Left ventricle myocardium superior (tissue), 1 donor: Measurements from ENCODE around the gene RPH3AL. TPM values are rescaled to one million over a fixed set of nuclear protein-coding genes. Genes with fewer than 3 reads are reported as not detected.
A peak's percentile ranks its signal among the peaks of the same experiment; 100 is the strongest.
"Not testable (repeated sequence)": the region's sequence is repeated elsewhere in the genome, so short reads cannot be mapped to it uniquely, and the experiment has no call there.

Experiments used
- ATAC-seq: fragments of 200-7000 bp; cut with Tn5 transposase; one replicate; pipeline ENCODE4 v1.9.1; 2020; ENCODE audit warnings: mild to moderate bottlenecking, moderate library complexity
- DNase-seq: peaks from one replicate; pipeline ENCODE4 v3.0.0-alpha.2; 2020
- intact Hi-C: fragments of 100-400 bp; cut with micrococcal nuclease; formaldehyde crosslinking; loops from one replicate; pipeline ENCODE4 v1.11.0; 2022
- total RNA-seq: library from RNA; stranded (reverse); fragmentation: NEBNext Ultra II Directional; extraction: Animal tissue kit (Norgen Biotek cat#: 25700); gene quantifications from one replicate; pipeline ENCODE4 v1.2.1, GENCODE V29; 2021
- donor health status: DM: no; HTN: yes; CAD: no; lungs with severe emphysema.

The RPH3AL gene
- total RNA-seq, 1 donor from 2014 or later: 3.8 TPM

DNA sequence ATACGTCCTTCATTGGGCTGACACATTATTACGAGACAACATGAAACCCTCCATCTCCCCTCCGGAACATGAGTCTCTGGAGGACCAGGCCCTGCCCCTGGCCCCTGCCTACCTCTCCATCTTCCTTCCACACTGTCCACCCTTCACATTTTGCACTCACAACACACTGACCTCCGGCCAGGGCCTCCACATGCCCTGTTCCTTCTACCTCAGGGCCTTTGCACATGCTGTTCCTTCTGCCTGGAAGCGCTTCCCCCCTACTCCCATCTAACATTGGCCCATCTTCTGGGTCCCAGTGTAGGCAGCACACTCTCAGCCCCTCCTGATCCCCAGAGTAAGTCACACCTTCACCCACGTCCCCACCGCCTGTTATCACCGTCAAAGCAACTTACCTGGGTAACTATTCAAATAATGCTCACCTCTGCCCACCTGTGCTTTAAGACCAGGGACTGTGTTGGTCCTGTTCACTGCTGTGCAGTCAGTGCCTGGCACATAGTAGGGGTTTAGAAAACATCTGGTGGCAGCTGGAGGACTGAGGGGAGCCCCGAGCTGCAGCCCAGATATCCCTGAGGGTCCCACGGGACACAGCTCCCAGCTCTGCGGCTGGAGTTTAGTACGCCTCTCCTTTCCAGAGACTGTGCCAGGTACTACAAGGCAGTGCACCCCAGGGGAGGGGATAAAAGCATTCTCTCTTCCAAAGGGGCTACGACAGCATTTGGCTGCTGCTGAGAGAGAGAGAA, 27.2 kb downstream of the RPH3AL start:
- intact Hi-C loops: no loop called here
- ATAC-seq (no peak), DNase-seq (no peak)

DNA sequence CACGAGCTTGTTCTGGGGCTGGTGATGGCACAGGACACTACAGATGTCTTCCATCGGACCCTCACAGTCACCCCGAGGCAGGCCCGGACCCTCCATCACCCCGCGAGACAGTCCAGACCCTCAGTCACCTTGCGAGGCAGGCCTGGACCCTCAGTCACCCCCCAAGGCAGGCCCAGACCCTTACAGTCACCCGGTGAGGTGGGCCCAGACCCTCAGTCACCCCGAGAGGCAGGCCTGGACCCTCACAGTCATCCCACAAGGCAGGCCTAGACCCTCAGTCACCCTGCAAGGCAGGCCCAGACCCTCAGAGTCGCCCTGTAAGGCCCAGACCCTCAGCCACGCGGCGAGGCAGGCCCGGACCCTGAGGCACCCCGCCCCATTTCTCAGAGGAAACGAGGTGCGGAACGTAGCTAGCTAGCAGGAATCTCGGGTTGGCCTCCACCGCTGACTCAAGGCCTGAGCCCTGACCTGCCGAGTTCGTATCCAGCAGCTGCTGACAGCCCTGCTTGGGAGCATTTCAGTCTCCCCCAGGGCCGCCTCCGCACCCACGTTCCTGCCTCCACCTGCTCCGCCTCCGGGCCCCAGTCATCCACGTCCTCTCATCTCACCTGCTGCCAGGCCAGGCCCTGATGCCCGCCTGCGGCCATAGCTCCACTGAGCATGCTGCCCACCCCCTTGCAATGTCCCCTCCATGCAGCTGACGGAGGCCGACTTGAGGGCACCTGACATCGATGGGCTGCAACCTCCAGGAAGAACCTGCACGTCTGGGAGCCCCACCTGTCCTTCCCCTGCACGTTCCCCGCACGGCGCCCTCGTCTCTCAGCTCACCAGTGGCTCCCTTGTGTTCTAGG, 28.7 kb downstream of the RPH3AL start:
- intact Hi-C loops: no loop called here
- no peak for ATAC-seq
- DNase-seq: peak; percentile 19

- intact Hi-C loops: no loop called here
- ATAC-seq: no peak
These were observed 29.4 kb downstream of the RPH3AL start for GRCh38 chr17:323181-323580.

DNA sequence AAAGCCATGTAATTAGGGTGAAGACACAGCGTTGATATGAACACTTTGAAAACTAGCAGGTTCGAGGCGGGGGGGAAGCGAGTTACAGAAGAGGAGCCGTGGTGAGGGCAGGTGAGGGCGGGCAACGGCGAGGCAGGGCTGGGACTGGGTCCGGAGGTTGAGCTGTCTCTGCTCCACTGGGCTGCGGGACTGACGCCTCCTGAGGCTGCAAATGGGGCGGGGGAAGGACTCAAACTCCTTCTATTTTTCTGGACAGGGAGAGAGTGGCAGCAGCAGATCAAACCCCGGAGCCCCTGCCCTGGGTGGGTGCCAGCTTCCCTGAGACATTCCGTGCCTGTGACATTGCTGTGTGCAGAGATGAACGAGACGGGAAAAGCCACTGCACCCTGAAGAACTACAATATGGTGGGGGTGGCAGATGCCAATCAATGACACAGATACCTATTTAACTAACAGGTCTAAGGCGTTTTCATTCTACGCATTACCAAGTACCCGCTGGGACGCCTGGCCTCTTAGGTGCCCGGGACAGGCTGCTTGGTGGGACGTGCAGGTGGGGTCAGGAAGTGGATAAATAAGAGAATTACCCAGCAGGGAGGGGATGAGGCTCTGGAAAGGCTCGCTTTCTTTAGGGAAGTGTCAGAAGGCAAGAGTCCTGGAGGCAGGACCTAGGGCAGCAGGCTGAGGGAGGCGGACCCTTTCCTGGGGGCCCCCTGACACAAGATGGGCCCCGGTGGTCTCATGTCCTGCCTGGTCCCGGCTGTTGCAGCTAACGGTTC, 30.4 kb downstream of the RPH3AL start:
- DNase-seq (peak; percentile 26), ATAC-seq (peak; percentile 27)
- intact Hi-C loops: no loop called here

More at GRCh38 chr17:323181-323580, 29.4 kb downstream of the RPH3AL start:
- DNase-seq: no peak

GRCh38 chr17:321386-321941, 31.1 kb downstream of the RPH3AL start:
- DNase-seq: peak; percentile 27
- peak; percentile 25 for ATAC-seq
- intact Hi-C loops: no loop called here

GRCh38 chr17:320809-321385, 31.7 kb downstream of the RPH3AL start:
- peak; percentile 36 for DNase-seq
- intact Hi-C loops: no loop called here
- no peak for ATAC-seq

DNA sequence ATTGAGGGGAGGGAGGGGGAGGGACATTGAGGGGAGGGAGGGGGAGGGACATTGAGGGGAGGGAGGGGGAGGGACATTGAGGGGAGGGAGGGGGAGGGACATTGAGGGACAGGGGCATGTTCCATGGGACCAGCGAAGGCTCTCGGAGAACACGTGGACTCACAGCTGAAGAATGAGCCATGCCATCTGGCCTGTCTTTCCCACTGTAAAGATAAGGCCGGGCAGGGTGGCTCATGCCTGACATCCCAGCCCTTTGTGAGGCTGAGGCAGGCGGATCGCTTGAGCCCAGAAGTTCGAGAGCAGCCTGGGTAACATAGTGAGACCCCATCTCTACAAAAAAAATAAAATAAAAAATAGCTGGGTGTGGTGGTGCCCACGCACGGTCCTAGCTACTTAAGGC, 32.5 kb downstream of the RPH3AL start:
- peak; percentile 41 for ATAC-seq
- peak; percentile 28 for DNase-seq
- intact Hi-C loops: no loop called here

DNA sequence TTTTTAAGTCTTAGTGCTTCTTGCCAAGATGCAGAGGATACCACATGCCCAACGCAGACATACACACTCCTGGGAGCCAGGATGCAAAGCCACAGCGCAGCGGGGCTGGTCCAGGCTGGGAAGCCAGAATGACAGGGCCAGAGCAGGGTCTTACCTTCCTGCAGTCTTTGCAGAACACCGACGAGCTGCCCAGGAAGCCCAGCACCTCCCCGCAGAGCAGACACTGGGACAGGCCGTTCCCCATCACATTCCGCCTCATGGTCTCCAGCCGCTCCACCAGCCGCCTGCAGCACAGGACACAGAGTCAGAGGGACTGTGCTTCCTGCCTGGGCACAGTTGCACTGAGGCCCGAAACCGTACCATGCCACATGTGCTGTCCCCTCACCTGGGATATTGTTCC, 33.3 kb downstream of the RPH3AL start:
- ATAC-seq: no peak
- intact Hi-C loops: no loop called here
- no peak for DNase-seq

DNA sequence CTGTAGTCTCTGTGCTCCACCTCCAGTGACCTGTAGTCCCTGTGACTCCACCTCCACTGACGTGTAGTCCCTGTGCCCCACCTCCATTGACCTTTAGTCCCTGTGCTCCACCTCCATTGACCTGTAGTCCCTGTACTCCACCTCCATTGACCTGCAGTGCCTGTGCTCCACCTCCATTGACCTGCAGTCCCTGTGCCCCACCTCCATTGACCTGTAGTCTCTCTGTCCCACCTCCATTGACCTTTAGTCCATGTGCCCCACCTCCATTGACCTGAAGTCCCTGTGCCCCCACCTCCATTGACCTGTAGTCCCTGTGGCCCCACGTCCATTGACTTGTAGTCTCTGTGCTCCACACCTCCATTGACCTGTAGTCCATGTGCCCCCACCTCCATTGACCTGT, 35.5 kb downstream of the RPH3AL start:
- ATAC-seq, intact Hi-C loops: not testable (repeated sequence)

DNA sequence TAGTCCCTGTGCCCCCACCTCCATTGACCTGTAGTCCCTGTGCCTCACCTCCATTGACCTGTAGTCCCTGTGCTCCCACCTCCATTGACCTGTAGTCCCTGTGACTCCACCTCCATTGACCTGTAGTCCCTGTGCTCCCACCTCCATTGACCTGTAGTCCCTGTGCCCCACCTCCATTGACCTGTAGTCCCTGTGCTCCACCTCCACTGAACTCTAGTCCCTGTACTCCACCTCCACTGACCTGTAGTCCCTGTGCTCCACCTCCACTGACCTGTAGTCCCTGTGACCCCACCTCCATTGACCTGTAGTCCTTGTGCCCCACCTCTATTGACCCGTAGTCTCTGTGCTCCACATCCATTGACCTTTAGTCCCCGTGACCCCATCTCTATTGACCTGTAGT, 37.2 kb downstream of the RPH3AL start:
- ATAC-seq, intact Hi-C loops, DNase-seq: not testable (repeated sequence)

More for the DNA sequence above, 35.5 kb downstream of the RPH3AL start:
- DNase-seq: not testable (repeated sequence)

- ATAC-seq, intact Hi-C loops, DNase-seq: not testable (repeated sequence)
These were observed 38.0 kb downstream of the RPH3AL start for GRCh38 chr17:314614-314944.

GRCh38 chr17:313911-314613, 38.5 kb downstream of the RPH3AL start:
- DNase-seq (no peak), ATAC-seq (no peak)
- intact Hi-C loops: no loop called here

DNA sequence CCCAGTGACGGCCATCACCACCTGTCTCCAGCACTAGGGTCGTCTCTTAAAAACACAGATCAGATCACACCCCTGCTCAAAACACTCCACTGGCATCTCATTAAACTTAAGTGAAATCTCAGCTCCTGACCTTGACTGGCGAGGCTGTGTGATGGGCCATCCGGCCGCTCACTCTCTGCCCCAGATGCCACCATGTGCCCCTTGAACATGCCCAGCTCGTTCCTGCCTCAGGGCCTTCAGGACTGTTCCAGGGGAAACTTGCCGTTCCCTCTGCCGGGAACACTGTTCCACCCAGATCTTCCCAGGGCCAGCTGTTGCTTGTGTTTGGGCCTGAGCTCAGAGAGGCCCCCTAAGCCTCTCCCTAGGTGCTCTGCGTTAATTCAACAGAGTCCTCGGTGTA, 39.4 kb downstream of the RPH3AL start:
- intact Hi-C loops: no loop called here

GRCh38 chr17:312476-313148, 40.0 kb downstream of the RPH3AL start:
- DNase-seq (no peak), ATAC-seq (no peak)
- intact Hi-C loops: no loop called here

More for the DNA sequence above, 39.4 kb downstream of the RPH3AL start:
- DNase-seq (no peak), ATAC-seq (no peak)

- no peak for ATAC-seq
- intact Hi-C loops: no loop called here
- no peak for DNase-seq
These were observed 41.4 kb downstream of the RPH3AL start for GRCh38 chr17:311119-311782.

DNA sequence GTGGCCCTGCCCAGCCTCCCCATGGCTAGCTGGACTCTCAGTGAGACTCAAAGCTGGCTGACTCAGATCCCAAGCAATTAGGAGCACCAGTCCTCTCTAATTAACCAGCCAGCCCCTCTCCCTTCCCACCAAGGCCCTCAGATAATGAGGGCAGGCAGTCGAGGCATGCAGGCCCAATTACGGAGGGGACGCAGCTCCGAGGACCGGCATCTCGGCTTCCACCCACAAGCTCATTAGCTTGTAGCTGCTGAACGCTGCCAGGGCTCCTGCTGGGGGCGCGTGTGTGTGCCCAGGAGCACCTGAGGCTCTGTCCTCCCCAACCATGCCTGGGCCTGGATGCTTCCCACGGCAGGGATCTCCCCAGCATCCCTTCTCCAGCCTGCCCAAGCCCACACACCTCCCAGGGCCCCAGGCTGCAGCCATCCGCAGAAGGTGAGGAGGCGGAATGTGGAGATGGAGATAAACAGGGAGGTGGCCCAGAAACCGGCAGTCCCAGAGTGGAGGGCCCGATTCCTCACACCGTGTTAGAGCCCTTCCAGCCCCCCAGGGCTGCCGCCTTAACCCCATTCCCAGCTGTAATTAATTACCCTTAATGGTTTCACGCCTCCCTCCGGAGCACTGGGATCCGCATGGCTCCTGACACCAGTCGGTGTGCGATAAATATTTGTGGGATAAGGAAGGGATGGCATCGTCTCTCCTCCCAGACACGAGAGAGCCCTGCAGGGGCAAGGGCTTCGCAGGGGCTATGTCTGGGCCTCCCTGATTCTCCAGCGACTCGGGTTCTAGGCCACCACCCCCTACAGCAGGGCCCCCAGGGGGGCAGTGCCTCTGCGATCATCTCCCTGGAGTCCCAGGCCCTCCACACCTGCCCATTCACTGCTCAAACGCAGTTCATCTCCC, 42.2 kb downstream of the RPH3AL start:
- ATAC-seq: no peak
- no peak for DNase-seq
- intact Hi-C loops: no loop called here
